Measurements from ENCODE around the gene TRIM16. TPM values are rescaled to one million over a fixed set of nuclear protein-coding genes. Genes with fewer than 3 reads are reported as not detected.
A peak's percentile ranks its signal among the peaks of the same experiment; 100 is the strongest.
"Not testable (repeated sequence)": the region's sequence is repeated elsewhere in the genome, so short reads cannot be mapped to it uniquely, and the experiment has no call there.

TRIM16 gene
- total RNA-seq, 2 donors from 2014 or later = 15.0 to 26.3 TPM

GRCh38 chr17:15649861-15650421 lies 34.2 kb downstream of the TRIM16 start:
- Histone ChIP-seq H3K27me3 (replicated peaks; ENCODE audit: insufficient read depth) (no peaks in the 10 kb centered on the region), H3K4me3 (peak overlapping the region; percentile 76), H3K36me3 (no peaks in the 10 kb centered on the region), H3K9me3 (no peaks in the 10 kb centered on the region), H3K4me1 (ENCODE audit: control insufficient read depth in 1 of 2, low read depth in 2 of 2) (peaks cover 9 to 36% of the 10 kb centered on the region in 2 donors), H3K27ac (peak overlapping the region; percentile 37 to 60)
- ATAC-seq (ENCODE audit: insufficient number of reproducible peaks, low FRiP score, low read depth) (peak; percentile 12), DNase-seq (ENCODE audit: low spot score) (no peak)
- TF ChIP-seq CTCF (IDR thresholded peaks at IDR 0.05) = no peak

GRCh38 chr17:15648386-15648785 lies 35.7 kb downstream of the TRIM16 start:
- no peaks in the 10 kb centered on the region for H3K27me3 ChIP-seq (replicated peaks; ENCODE audit: insufficient read depth)
- H3K4me1 ChIP-seq (ENCODE audit: control insufficient read depth in 1 of 2, low read depth in 2 of 2) = peaks cover 9 to 36% of the 10 kb centered on the region in 2 donors
- no peaks in the 10 kb centered on the region for H3K9me3 ChIP-seq
- H3K4me3 ChIP-seq = no peak overlapping the region
- H3K27ac ChIP-seq = no peak overlapping the region
- no peak for ATAC-seq (ENCODE audit: insufficient number of reproducible peaks, low FRiP score, low read depth)
- no peak for DNase-seq (ENCODE audit: low spot score)
- H3K36me3 ChIP-seq = no peaks in the 10 kb centered on the region
- TF ChIP-seq CTCF (IDR thresholded peaks at IDR 0.05) = no peak

GRCh38 chr17:15645942-15646312 lies 38.2 kb downstream of the TRIM16 start:
- H3K9me3 ChIP-seq; H3K4me3 ChIP-seq; H3K27me3 ChIP-seq (replicated peaks; ENCODE audit: insufficient read depth); DNase-seq (ENCODE audit: low spot score); H3K36me3 ChIP-seq; ATAC-seq (ENCODE audit: insufficient number of reproducible peaks, low FRiP score, low read depth): not testable (repeated sequence)
- Histone ChIP-seq H3K27ac (peak overlapping the region in 1 of 2 donors; percentile 53), H3K4me1 (ENCODE audit: control insufficient read depth in 1 of 2, low read depth in 2 of 2) (peaks cover 8 to 35% of the 10 kb centered on the region in 2 donors)

GRCh38 chr17:15645099-15645941 lies 38.8 kb downstream of the TRIM16 start:
- peaks cover 5 to 29% of the 10 kb centered on the region in 2 donors for H3K4me1 ChIP-seq (ENCODE audit: control insufficient read depth in 1 of 2, low read depth in 2 of 2)
- ATAC-seq (ENCODE audit: insufficient number of reproducible peaks, low FRiP score, low read depth); H3K27me3 ChIP-seq (replicated peaks; ENCODE audit: insufficient read depth); H3K4me3 ChIP-seq; H3K36me3 ChIP-seq; DNase-seq (ENCODE audit: low spot score); H3K9me3 ChIP-seq: not testable (repeated sequence)
- H3K27ac ChIP-seq = peak overlapping the region in 1 of 2 donors; percentile 53

GRCh38 chr17:15642505-15643251 lies 41.4 kb downstream of the TRIM16 start:
- H3K4me3 ChIP-seq; H3K36me3 ChIP-seq; H3K9me3 ChIP-seq; H3K27me3 ChIP-seq (replicated peaks; ENCODE audit: insufficient read depth); DNase-seq (ENCODE audit: low spot score): not testable (repeated sequence)
- Histone ChIP-seq H3K27ac (peak overlapping the region in 1 of 2 donors; percentile 65), H3K4me1 (ENCODE audit: control insufficient read depth in 1 of 2, low read depth in 2 of 2) (peaks cover 0 to 11% of the 10 kb centered on the region in 2 donors)
- ATAC-seq (ENCODE audit: insufficient number of reproducible peaks, low FRiP score, low read depth) = peak; percentile 39

GRCh38 chr17:15642014-15642413 lies 42.1 kb downstream of the TRIM16 start:
- H3K36me3 ChIP-seq; H3K9me3 ChIP-seq; ATAC-seq (ENCODE audit: insufficient number of reproducible peaks, low FRiP score, low read depth); H3K4me3 ChIP-seq; H3K27ac ChIP-seq; DNase-seq (ENCODE audit: low spot score); H3K27me3 ChIP-seq (replicated peaks; ENCODE audit: insufficient read depth): not testable (repeated sequence)
- H3K4me1 ChIP-seq (ENCODE audit: control insufficient read depth in 1 of 2, low read depth in 2 of 2) = peaks cover 0 to 11% of the 10 kb centered on the region in 2 donors

GRCh38 chr17:15630930-15631453 lies 53.1 kb downstream of the TRIM16 start:
- not testable (repeated sequence) for H3K4me3 ChIP-seq; ATAC-seq (ENCODE audit: insufficient number of reproducible peaks, low FRiP score, low read depth); H3K4me1 ChIP-seq (ENCODE audit: control insufficient read depth in 1 of 2, low read depth in 2 of 2); DNase-seq (ENCODE audit: low spot score); H3K36me3 ChIP-seq; H3K27ac ChIP-seq; H3K27me3 ChIP-seq (replicated peaks; ENCODE audit: insufficient read depth); H3K9me3 ChIP-seq

- H3K4me1 ChIP-seq (ENCODE audit: control insufficient read depth in 1 of 2, low read depth in 2 of 2); H3K4me3 ChIP-seq; H3K9me3 ChIP-seq; H3K27me3 ChIP-seq (replicated peaks; ENCODE audit: insufficient read depth); H3K27ac ChIP-seq; ATAC-seq (ENCODE audit: insufficient number of reproducible peaks, low FRiP score, low read depth); H3K36me3 ChIP-seq; DNase-seq (ENCODE audit: low spot score): not testable (repeated sequence)
Measured at GRCh38 chr17:15629991-15630390, 54.1 kb downstream of the TRIM16 start.

GRCh38 chr17:15623661-15624209 lies 60.4 kb downstream of the TRIM16 start:
- H3K36me3 ChIP-seq; DNase-seq (ENCODE audit: low spot score); H3K27ac ChIP-seq; ATAC-seq (ENCODE audit: insufficient number of reproducible peaks, low FRiP score, low read depth); H3K4me3 ChIP-seq; H3K27me3 ChIP-seq (replicated peaks; ENCODE audit: insufficient read depth); H3K9me3 ChIP-seq; H3K4me1 ChIP-seq (ENCODE audit: control insufficient read depth in 1 of 2, low read depth in 2 of 2): not testable (repeated sequence)

GRCh38 chr17:15623255-15623654 lies 60.9 kb downstream of the TRIM16 start:
- H3K27ac ChIP-seq; H3K4me1 ChIP-seq (ENCODE audit: control insufficient read depth in 1 of 2, low read depth in 2 of 2); H3K4me3 ChIP-seq; H3K27me3 ChIP-seq (replicated peaks; ENCODE audit: insufficient read depth); H3K9me3 ChIP-seq; DNase-seq (ENCODE audit: low spot score); H3K36me3 ChIP-seq; ATAC-seq (ENCODE audit: insufficient number of reproducible peaks, low FRiP score, low read depth): not testable (repeated sequence)
